Measurements from ENCODE around the gene SEZ6L2.

DNA sequence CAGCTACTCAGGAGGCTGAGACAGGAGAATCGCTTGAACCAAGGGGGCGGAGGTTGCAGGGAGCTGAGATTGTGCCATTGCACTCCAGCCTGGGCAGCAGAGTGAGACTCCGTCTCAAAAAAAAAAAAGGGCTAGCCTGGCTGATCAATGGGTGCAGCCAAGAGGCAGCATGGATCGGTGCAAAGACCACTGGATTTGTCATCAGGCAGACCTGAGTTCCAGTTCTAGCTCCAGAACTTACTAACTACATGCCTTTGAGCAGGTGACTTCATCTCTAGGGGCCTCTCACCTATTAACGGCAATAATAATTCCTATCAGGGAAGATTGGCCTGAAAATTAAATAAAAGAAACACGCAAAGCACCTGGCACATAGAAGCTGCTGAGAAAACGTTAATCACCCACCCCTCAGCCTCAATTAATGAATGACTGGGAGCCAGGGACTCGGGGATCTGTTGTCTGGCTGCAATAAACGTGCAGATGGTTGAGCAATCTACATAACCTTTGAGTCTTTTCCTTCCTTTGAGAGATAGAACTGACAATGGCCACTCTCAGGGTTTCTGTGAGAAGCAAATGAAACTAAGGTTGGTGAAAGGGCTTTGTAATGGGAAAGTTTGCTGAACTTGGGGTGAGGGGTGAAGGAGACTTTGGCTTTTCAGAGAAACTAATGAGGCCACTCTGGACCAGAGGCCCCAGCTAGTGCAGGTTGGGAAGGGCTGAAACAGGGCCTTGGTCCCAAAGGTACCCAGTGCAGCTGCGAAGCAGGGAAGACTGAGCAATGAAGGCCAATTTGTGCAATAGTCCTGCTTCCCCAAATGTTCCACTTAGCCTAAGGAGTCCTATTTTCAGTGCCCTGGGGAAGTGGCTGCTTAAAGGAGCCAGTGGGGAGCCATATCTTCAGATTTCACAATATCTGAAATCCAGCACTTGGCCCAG is 7.6 kb downstream of the SEZ6L2 start:
- TF ChIP-seq, protein P1, sequence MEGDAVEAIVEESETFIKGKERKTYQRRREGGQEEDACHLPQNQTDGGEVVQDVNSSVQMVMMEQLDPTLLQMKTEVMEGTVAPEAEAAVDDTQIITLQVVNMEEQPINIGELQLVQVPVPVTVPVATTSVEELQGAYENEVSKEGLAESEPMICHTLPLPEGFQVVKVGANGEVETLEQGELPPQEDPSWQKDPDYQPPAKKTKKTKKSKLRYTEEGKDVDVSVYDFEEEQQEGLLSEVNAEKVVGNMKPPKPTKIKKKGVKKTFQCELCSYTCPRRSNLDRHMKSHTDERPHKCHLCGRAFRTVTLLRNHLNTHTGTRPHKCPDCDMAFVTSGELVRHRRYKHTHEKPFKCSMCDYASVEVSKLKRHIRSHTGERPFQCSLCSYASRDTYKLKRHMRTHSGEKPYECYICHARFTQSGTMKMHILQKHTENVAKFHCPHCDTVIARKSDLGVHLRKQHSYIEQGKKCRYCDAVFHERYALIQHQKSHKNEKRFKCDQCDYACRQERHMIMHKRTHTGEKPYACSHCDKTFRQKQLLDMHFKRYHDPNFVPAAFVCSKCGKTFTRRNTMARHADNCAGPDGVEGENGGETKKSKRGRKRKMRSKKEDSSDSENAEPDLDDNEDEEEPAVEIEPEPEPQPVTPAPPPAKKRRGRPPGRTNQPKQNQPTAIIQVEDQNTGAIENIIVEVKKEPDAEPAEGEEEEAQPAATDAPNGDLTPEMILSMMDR (IDR thresholded peaks at IDR 0.05 in 2 of 3, conservative IDR thresholded peaks at IDR 0.05 in 1 of 3; ENCODE audit: insufficient read depth in 2 of 3, low read depth in 1 of 3, low read length in 3 of 3), result no peak
- TF ChIP-seq MYC (IDR thresholded peaks at IDR 0.05; ENCODE audit: low read depth, low read length), result no peak
- TF ChIP-seq MYC (CRISPR knock-in tag; IDR thresholded peaks at IDR 0.05; ENCODE audit: borderline replicate concordance, low read depth), result no peak

Measured in K562 (cell line).